ENCODE data around the gene HHEX. TPM values are rescaled to one million over a fixed set of nuclear protein-coding genes. Genes with fewer than 3 reads are reported as not detected.

The HHEX gene
- polyA plus RNA-seq, 2 of the 4 experiments (the other 2 are of a cell fraction), result 18.1 to 28.1 TPM

DNA sequence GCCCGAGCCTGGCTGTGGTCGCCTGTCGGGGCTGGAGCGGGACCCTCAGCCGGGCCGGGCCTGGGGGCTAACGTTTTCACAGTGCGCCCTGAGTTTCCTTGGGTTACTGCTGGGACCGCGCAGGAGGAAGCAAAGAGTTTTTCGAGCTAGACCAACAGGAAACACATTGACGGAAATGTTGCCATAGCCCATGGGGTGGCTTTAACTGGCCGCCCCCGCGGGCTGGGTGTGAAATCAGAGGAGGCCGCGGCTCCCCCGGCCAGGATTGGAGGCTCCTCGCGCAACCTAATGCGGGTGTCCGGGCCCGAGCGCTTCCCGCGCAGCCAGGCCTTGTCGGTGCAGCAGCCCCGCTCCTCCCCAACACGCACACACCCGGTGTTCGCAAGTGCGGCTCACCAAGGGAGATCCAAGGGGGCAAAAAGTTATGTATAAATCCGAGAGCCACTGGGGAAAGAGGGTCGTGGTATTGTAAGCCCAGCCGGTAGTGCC is 1.9 kb downstream of the HHEX start (continued):
- TF ChIP-seq BHLHE40 (IDR thresholded peaks at IDR 0.05; ENCODE audit: low read depth, low read length), result no peak
- TF ChIP-seq NFE2L2 (conservative IDR thresholded peaks at IDR 0.05; ENCODE audit: low read length), result no peak
- TF ChIP-seq ZSCAN20 (CRISPR knock-in tag; IDR thresholded peaks at IDR 0.05), result no peak
- no peak for TF ChIP-seq HEYL (CRISPR knock-in tag; IDR thresholded peaks at IDR 0.05)
- no peak for TF ChIP-seq TP53 (CRISPR knock-in tag; IDR thresholded peaks at IDR 0.05)

DNA sequence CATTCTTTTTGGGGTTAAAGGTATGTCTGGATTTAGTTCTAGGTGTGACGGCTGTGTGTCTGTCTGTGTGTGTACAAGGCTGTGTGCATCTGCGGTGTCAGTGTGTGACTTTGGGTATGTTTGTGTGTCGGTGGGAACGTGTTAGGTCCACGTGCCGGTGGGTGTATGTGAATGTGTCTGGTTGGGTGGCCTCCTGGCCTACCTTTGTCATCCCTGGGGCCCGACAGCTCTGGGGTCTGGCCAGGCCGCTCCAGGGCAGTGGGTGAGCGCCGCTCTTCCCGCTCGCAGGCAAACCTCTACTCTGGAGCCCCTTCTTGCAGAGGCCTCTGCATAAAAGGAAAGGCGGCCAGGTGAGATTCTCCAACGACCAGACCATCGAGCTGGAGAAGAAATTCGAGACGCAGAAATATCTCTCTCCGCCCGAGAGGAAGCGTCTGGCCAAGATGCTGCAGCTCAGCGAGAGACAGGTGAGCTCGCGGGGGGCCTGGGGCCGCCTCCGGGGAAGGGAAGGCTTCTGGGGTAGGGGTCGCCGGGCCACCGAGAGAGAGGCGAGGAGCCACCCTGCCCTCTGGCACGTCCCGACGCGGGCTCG is 2.4 kb downstream of the HHEX start:
- CTCF ChIA-PET, result interaction anchor here (1.4 kb wide), 1 partner anchor 188 kb away, joined by 4 read pairs; no protein-coding TSS in a partner anchor
- TF ChIP-seq EHF (CRISPR knock-in tag; IDR thresholded peaks at IDR 0.05), result no peak
- TF ChIP-seq ZSCAN20 (CRISPR knock-in tag; IDR thresholded peaks at IDR 0.05), result no peak
- no peak for TF ChIP-seq POLR2AphosphoS2 (conservative IDR thresholded peaks at IDR 0.05; ENCODE audit: low read length)
- TF ChIP-seq EP300 (IDR thresholded peaks at IDR 0.05), result no peak
- no peak for TF ChIP-seq CBX8 (IDR thresholded peaks at IDR 0.05)
- no peak for TF ChIP-seq RARB (CRISPR knock-in tag; IDR thresholded peaks at IDR 0.05)
- TF ChIP-seq JUNB (IDR thresholded peaks at IDR 0.05), result no peak
- no peak for TF ChIP-seq KDM1A (IDR thresholded peaks at IDR 0.05; ENCODE audit: low read depth)
- TF ChIP-seq BHLHE40 (IDR thresholded peaks at IDR 0.05; ENCODE audit: low read depth, low read length), result no peak
- TF ChIP-seq, protein P1, sequence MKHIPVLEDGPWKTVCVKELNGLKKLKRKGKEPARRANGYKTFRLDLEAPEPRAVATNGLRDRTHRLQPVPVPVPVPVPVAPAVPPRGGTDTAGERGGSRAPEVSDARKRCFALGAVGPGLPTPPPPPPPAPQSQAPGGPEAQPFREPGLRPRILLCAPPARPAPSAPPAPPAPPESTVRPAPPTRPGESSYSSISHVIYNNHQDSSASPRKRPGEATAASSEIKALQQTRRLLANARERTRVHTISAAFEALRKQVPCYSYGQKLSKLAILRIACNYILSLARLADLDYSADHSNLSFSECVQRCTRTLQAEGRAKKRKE (CRISPR knock-in tag; IDR thresholded peaks at IDR 0.05; ENCODE audit: low read depth), result no peak
- TF ChIP-seq SMC3 (IDR thresholded peaks at IDR 0.05), result no peak
- TF ChIP-seq GATA3 (IDR thresholded peaks at IDR 0.05; ENCODE audit: borderline replicate concordance), result no peak
- TF ChIP-seq RNF2 (IDR thresholded peaks at IDR 0.05; ENCODE audit: borderline replicate concordance, low read depth), result no peak
- no peak for TF ChIP-seq NFE2L2 (conservative IDR thresholded peaks at IDR 0.05; ENCODE audit: low read length)
- TF ChIP-seq KDM5A (IDR thresholded peaks at IDR 0.05), result no peak
- no peak for TF ChIP-seq RFX5 (IDR thresholded peaks at IDR 0.05)
- no peak for TF ChIP-seq TP53 (CRISPR knock-in tag; IDR thresholded peaks at IDR 0.05)
- H3K4me3 ChIP-seq, result 0 out of 3 replicates have a peak overlapping the region, but pooled peaks have one; percentile 6
- FAIRE-seq (no peak), DNase-seq (ENCODE audit: low read depth in 1 of 2, low spot score in 1 of 2) (no peak), ATAC-seq (no peak)
- WGBS (ENCODE audit: missing lambda C conversion rate), result 89% methylated on average over 34 of the region's 34 CpGs
- peak overlapping the region in 1 of 2 experiments; percentile 20; a peak in 1 of 6 replicates for H3K27ac ChIP-seq
- H3K4me2 ChIP-seq, result peak overlapping the region; percentile 95
- H3K9me3 ChIP-seq, result no peaks in the 10 kb centered on the region
- H3K4me1 ChIP-seq, result peaks cover 66% of the 10 kb centered on the region
- POLR2A ChIA-PET, result interaction anchor here (1.6 to 3.3 kb wide), 2 partner anchors 156 kb away, joined by 6 to 31 read pairs; partner anchors contain the start of gene EXOC6

DNA sequence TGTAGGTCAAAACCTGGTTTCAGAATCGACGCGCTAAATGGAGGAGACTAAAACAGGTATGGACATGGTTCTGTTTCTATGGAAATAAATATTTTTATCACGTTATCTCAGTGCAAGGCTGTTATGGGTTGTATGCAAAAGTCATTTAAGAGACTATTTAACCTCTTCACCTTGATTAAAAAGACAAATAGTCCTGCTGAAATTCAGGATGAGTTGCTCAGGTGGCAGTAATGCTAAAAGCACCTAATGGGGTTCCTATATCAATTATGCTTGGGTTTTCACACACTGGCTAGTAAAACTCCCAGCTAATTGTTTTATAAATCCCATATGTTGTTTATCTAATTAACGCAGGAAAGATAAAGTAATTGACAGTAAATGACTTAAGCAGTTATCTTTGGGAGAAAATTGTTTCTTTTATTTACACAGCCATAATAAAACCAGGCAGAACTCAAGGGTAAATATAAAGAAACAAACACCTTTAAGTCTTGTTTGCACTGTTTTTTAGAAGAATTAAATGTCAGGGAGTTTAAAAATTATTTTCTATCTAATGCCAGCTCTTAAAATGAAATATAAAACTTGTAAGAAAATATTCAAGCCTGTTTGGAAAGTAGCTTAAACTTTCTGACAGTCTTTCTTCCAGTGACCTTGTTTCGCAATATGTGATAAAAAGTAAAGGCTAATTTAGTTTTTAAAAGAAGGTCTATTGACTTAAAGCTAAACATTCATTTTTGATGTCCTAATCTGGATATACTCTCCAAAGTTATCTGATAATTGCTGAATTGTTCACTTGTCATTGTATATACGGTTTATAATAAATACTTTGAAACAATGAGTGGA is 3.2 kb downstream of the HHEX start:
- no peak overlapping the region for H3K4me3 ChIP-seq
- DNase-seq (ENCODE audit: low read depth in 1 of 2, low spot score in 1 of 2) (no peak), ATAC-seq (no peak), FAIRE-seq (no peak)
- peaks cover 69% of the 10 kb centered on the region for H3K4me1 ChIP-seq
- no peaks in the 10 kb centered on the region for H3K9me3 ChIP-seq
- ChIA-PET POLR2A (interaction anchor here (1.6 kb wide), 1 partner anchor 155 kb away, joined by 6 read pairs; the partner anchor contains the start of gene EXOC6), CTCF (interaction anchor here (1.4 kb wide), 1 partner anchor 188 kb away, joined by 4 read pairs; no protein-coding TSS in a partner anchor)
- 69% methylated on average over 7 of the region's 7 CpGs for WGBS (ENCODE audit: missing lambda C conversion rate)
- H3K27ac ChIP-seq, result peak overlapping the region in 1 of 2 experiments; percentile 20; a peak in 1 of 6 replicates
- peak overlapping the region; percentile 95 for H3K4me2 ChIP-seq
- TF ChIP-seq, protein P2, sequence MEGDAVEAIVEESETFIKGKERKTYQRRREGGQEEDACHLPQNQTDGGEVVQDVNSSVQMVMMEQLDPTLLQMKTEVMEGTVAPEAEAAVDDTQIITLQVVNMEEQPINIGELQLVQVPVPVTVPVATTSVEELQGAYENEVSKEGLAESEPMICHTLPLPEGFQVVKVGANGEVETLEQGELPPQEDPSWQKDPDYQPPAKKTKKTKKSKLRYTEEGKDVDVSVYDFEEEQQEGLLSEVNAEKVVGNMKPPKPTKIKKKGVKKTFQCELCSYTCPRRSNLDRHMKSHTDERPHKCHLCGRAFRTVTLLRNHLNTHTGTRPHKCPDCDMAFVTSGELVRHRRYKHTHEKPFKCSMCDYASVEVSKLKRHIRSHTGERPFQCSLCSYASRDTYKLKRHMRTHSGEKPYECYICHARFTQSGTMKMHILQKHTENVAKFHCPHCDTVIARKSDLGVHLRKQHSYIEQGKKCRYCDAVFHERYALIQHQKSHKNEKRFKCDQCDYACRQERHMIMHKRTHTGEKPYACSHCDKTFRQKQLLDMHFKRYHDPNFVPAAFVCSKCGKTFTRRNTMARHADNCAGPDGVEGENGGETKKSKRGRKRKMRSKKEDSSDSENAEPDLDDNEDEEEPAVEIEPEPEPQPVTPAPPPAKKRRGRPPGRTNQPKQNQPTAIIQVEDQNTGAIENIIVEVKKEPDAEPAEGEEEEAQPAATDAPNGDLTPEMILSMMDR (IDR thresholded peaks at IDR 0.05), result no peak
- TF ChIP-seq RARB (CRISPR knock-in tag; IDR thresholded peaks at IDR 0.05) (no peak), EP300 (IDR thresholded peaks at IDR 0.05) (no peak), CEBPB (IDR thresholded peaks at IDR 0.05) (peak; percentile 73 to 79; a peak in 3 of 4 replicates), ZNF302 (CRISPR knock-in tag; IDR thresholded peaks at IDR 0.05) (no peak)
